Neural progenitor cell (in vitro differentiated cells): ENCODE results near the gene CNNM3.

ENCODE experiments used
- CTCF ChIP-seq: fragments of 200-600 bp; sonication (generic); IDR thresholded peaks from 2 replicates; pipeline ENCODE4 v1.5.1; 2017; ENCODE audit warnings: antibody characterized with exemption, mild to moderate bottlenecking
- EZH2 ChIP-seq: fragments of 200-600 bp; sonication (generic); IDR thresholded peaks from 2 replicates; pipeline ENCODE4 v1.6.1; 2017; ENCODE audit warnings: antibody characterized with exemption, mild to moderate bottlenecking, moderate library complexity

GRCh38 chr2:96769814-96770213 lies 46.3 kb upstream of the CNNM3 start:
- TF ChIP-seq CTCF (no peak), EZH2 (no peak)
